ENCODE results near the gene GIMD1. TPM values are rescaled to one million over a fixed set of nuclear protein-coding genes. Genes with fewer than 3 reads are reported as not detected.

The GIMD1 gene
- total RNA-seq, 1 donor from 2014 or later = not detected

DNA sequence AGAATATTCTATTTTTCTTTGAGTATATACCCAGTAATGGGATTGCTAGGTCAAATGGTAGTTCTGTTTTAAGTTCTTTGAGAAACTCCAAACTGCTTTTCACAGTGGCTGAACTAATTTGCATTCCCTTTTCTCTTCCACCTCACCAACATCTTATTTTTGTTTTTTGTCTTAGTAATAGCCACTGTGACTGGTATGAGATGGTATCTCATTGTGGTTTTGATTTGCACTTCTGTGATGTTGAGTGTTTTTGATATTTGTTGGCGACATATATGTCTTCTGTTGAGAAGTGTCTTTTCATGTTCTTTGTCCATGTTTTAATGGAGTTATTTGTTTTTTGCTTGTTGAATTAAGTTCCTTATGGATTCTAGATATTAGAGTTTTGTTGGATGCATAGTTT, 27.8 kb downstream of the GIMD1 start:
- TF ChIP-seq, protein P1, sequence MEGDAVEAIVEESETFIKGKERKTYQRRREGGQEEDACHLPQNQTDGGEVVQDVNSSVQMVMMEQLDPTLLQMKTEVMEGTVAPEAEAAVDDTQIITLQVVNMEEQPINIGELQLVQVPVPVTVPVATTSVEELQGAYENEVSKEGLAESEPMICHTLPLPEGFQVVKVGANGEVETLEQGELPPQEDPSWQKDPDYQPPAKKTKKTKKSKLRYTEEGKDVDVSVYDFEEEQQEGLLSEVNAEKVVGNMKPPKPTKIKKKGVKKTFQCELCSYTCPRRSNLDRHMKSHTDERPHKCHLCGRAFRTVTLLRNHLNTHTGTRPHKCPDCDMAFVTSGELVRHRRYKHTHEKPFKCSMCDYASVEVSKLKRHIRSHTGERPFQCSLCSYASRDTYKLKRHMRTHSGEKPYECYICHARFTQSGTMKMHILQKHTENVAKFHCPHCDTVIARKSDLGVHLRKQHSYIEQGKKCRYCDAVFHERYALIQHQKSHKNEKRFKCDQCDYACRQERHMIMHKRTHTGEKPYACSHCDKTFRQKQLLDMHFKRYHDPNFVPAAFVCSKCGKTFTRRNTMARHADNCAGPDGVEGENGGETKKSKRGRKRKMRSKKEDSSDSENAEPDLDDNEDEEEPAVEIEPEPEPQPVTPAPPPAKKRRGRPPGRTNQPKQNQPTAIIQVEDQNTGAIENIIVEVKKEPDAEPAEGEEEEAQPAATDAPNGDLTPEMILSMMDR (IDR thresholded peaks at IDR 0.05; ENCODE audit: partially characterized antibody, unreplicated experiment) = no peak
- peaks cover 6% of the 10 kb centered on the region for H3K9me3 Mint-ChIP-seq (ENCODE audit: unreplicated experiment)
- H3K4me1 Mint-ChIP-seq (ENCODE audit: low read depth, unreplicated experiment) = peaks cover 12% of the 10 kb centered on the region
- peak overlapping the region; percentile 39 for H3K27ac Mint-ChIP-seq (ENCODE audit: unreplicated experiment)
- no peak for DNase-seq
- H3K4me3 Mint-ChIP-seq (ENCODE audit: unreplicated experiment) = no peak overlapping the region
- peaks cover 3% of the 10 kb centered on the region for H3K27me3 Mint-ChIP-seq (ENCODE audit: unreplicated experiment)
- peaks cover 16% of the 10 kb centered on the region for H3K36me3 Mint-ChIP-seq (ENCODE audit: unreplicated experiment)

DNA sequence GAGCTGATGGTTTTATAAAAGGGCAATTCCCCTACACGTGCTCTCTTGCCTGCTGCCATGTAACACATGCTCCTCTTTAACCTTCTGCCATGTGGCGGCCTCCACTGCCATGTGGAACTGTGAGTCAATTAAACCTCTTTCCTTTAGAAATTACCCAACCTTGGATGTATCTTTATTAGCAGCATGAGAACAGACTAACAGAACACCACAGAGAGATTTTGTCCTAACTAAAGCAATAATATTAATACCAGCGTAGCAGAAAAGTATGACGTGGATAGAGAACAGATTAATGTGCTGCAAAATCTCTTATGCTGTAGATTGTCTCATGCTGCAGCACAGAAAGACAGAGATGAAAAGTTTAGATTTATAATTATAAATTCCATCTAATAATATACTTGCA, 29.1 kb downstream of the GIMD1 start:
- Mint-ChIP-seq H3K27me3 (ENCODE audit: unreplicated experiment) (peaks cover 3% of the 10 kb centered on the region), H3K36me3 (ENCODE audit: unreplicated experiment) (peaks cover 16% of the 10 kb centered on the region), H3K4me3 (ENCODE audit: unreplicated experiment) (peak overlapping the region; percentile 10), H3K4me1 (ENCODE audit: low read depth, unreplicated experiment) (peaks cover 13% of the 10 kb centered on the region), H3K27ac (ENCODE audit: unreplicated experiment) (peak overlapping the region; percentile 94), H3K9me3 (ENCODE audit: unreplicated experiment) (peaks cover 6% of the 10 kb centered on the region)
- TF ChIP-seq, protein P1 (IDR thresholded peaks at IDR 0.05; ENCODE audit: partially characterized antibody, unreplicated experiment) = no peak
- DNase-seq = peak; percentile 36

DNA sequence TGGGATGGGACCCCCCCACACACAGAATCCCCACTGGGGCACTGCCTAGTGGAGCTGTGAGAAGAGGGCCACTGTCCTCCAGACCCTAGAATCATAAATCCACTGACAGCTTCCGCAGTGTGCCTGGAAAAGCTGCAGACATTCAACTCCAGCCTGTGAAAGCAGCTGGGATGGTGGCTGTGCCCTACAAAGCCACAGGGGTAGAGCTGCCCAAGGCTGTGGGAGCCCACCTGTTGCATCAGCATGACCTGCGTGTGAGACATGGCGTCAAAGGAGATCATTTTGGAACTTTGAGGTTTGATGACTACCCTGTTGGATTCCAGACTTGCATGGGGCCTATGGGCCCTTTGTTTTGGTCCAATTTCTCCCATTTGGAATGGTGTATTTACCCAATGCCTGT, 29.9 kb downstream of the GIMD1 start:
- peaks cover 16% of the 10 kb centered on the region for H3K36me3 Mint-ChIP-seq (ENCODE audit: unreplicated experiment)
- TF ChIP-seq, protein P1 (IDR thresholded peaks at IDR 0.05; ENCODE audit: partially characterized antibody, unreplicated experiment) = no peak
- DNase-seq = no peak
- peaks cover 3% of the 10 kb centered on the region for H3K27me3 Mint-ChIP-seq (ENCODE audit: unreplicated experiment)
- peaks cover 10% of the 10 kb centered on the region for H3K4me1 Mint-ChIP-seq (ENCODE audit: low read depth, unreplicated experiment)
- peaks cover 6% of the 10 kb centered on the region for H3K9me3 Mint-ChIP-seq (ENCODE audit: unreplicated experiment)
- no peak overlapping the region for H3K4me3 Mint-ChIP-seq (ENCODE audit: unreplicated experiment)
- no peak overlapping the region for H3K27ac Mint-ChIP-seq (ENCODE audit: unreplicated experiment)

DNA sequence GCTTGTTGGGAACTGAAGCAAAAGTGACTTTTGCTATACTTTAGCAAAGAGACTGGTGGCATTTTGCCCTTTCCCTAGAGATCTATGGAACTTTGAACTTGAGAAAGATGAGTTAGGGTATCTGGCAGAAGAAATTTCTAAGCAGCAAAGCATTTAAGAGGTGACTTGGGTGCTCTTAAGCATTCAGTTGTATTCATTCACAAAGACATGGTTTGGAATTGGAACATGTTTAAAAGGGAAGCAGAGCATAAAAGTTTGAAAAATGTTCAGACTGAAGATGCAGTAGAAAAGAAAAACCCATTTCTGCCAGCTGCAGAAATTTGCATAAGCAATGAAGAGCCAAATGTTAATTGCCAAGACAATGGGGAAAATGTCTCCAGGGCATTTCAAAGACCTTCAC, 30.7 kb downstream of the GIMD1 start:
- H3K27me3 Mint-ChIP-seq (ENCODE audit: unreplicated experiment) = peaks cover 3% of the 10 kb centered on the region
- TF ChIP-seq, protein P1 (IDR thresholded peaks at IDR 0.05; ENCODE audit: partially characterized antibody, unreplicated experiment) = no peak
- H3K9me3 Mint-ChIP-seq (ENCODE audit: unreplicated experiment) = peaks cover 6% of the 10 kb centered on the region
- peaks cover 13% of the 10 kb centered on the region for H3K4me1 Mint-ChIP-seq (ENCODE audit: low read depth, unreplicated experiment)
- H3K4me3 Mint-ChIP-seq (ENCODE audit: unreplicated experiment) = no peak overlapping the region
- peaks cover 16% of the 10 kb centered on the region for H3K36me3 Mint-ChIP-seq (ENCODE audit: unreplicated experiment)
- H3K27ac Mint-ChIP-seq (ENCODE audit: unreplicated experiment) = no peak overlapping the region
- no peak for DNase-seq

DNA sequence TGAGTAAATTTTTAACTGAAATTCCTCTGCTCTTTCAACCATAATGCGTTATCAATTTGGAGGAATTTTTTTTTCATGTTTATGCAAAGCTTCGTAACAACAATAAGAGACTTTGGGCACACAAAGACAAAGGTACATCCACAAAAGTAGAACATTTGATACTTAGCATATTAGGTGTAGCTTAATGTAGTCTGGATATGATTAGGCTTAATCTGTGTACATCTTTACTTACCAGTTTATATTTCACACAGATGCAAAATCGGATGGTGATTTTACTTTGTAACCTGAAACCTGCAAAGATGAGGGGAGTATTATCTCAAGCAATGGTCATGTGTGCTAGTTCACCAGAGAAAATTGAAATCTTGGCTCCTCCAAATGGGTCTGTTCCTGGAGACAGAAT, 32.0 kb downstream of the GIMD1 start:
- peaks cover 3% of the 10 kb centered on the region for H3K27me3 Mint-ChIP-seq (ENCODE audit: unreplicated experiment)
- DNase-seq = no peak
- H3K36me3 Mint-ChIP-seq (ENCODE audit: unreplicated experiment) = peaks cover 16% of the 10 kb centered on the region
- H3K4me3 Mint-ChIP-seq (ENCODE audit: unreplicated experiment) = no peak overlapping the region
- peaks cover 6% of the 10 kb centered on the region for H3K9me3 Mint-ChIP-seq (ENCODE audit: unreplicated experiment)
- H3K27ac Mint-ChIP-seq (ENCODE audit: unreplicated experiment) = no peak overlapping the region
- TF ChIP-seq, protein P1 (IDR thresholded peaks at IDR 0.05; ENCODE audit: partially characterized antibody, unreplicated experiment) = no peak
- peaks cover 13% of the 10 kb centered on the region for H3K4me1 Mint-ChIP-seq (ENCODE audit: low read depth, unreplicated experiment)

Measured in glutamatergic neuron (in vitro differentiated cells).